LNCAP (cell line): Measurements from ENCODE around the gene PODNL1.

Experiments
- CTCF ChIP-seq: fragments of 450-650 bp; IDR thresholded peaks from 2 replicates; pipeline ENCODE4 v1.5.1; 2017; ENCODE audit warnings: mild to moderate bottlenecking

Gene PODNL1

GRCh38 chr19:13951043-13951442, 12.8 kb upstream of the PODNL1 start:
- TF ChIP-seq CTCF = no peak

- no peak for TF ChIP-seq CTCF
Observed at GRCh38 chr19:13946414-13946813, 8.2 kb upstream of the PODNL1 start.

- no peak for TF ChIP-seq CTCF
Observed at GRCh38 chr19:13942023-13942684, 3.9 kb upstream of the PODNL1 start.

- TF ChIP-seq CTCF = no peak
Observed at GRCh38 chr19:13937479-13938300, 527 bp downstream of the PODNL1 start.

GRCh38 chr19:13935765-13936510, 2.3 kb downstream of the PODNL1 start:
- no peak for TF ChIP-seq CTCF

GRCh38 chr19:13934785-13935109, 3.5 kb downstream of the PODNL1 start:
- TF ChIP-seq CTCF = no peak

- TF ChIP-seq CTCF = no peak
Observed at GRCh38 chr19:13932911-13933393, 5.3 kb downstream of the PODNL1 start.
